H1 (cell line): Measurements from ENCODE around the gene CDT1. TPM values are rescaled to one million over a fixed set of nuclear protein-coding genes. Genes with fewer than 3 reads are reported as not detected.

ENCODE experiments used
- CTCF ChIA-PET: fragments of 300-600 bp; sonication (Branson Sonifier 250); formaldehyde crosslinking; loops from one replicate; lab custom pipeline; 2021; ENCODE audit not compliant: partially characterized antibody; lab: Charles Lee
- POLR2A ChIA-PET: fragments of 300-600 bp; sonication (Branson Sonifier 250); formaldehyde crosslinking; loops from one replicate; lab custom pipeline; 2021; ENCODE audit warnings: inconsistent platforms; ENCODE audit not compliant: partially characterized antibody; lab: Charles Lee
- DNase-seq, 2 experiments: peaks; one replicate each; pipeline versions ENCODE4 v3.0.0 to v3.0.0-alpha.2; 2010 to 2022; ENCODE audit warnings: low spot score in 2 of 2, low read depth in 1 of 2, mixed read lengths in 1 of 2
- FAIRE-seq: peaks from 2 replicates; lab custom pipeline; 2011; peaks lifted over from hg19 to GRCh38; lab: Jason Lieb, UNC
- H2AFZ ChIP-seq: 2 replicates; pipeline ENCODE4 v1.8.1; 2012; ENCODE audit warnings: low read length, inconsistent platforms
- H2AK5ac ChIP-seq: 2 replicates; pipeline ENCODE4 v1.6.1; 2013; ENCODE audit warnings: low read depth, low read length
- H2BK120ac ChIP-seq: replicated peaks from 2 replicates; pipeline ENCODE3; 2013; ENCODE audit warnings: low read depth, low read length, inconsistent platforms
- H2BK12ac ChIP-seq: 2 replicates; pipeline ENCODE4 v1.6.1; 2013; ENCODE audit warnings: low read depth, low read length
- H2BK15ac ChIP-seq: 2 replicates; pipeline ENCODE4 v1.6.1; 2013; ENCODE audit warnings: low read length
- H2BK20ac ChIP-seq: 2 replicates; pipeline ENCODE4 v1.6.1; 2013; ENCODE audit warnings: low read length
- H2BK5ac ChIP-seq: 2 replicates; pipeline ENCODE4 v1.6.1; 2013; ENCODE audit warnings: low read depth, low read length
- H3K14ac ChIP-seq: 2 replicates; pipeline ENCODE4 v1.6.1; 2013; ENCODE audit warnings: inconsistent platforms; ENCODE audit not compliant: insufficient read length
- H3K18ac ChIP-seq: 2 replicates; pipeline ENCODE4 v1.6.1; 2013; ENCODE audit warnings: low read length; ENCODE audit errors: extremely low read depth
- H3K23ac ChIP-seq: 2 replicates; pipeline ENCODE4 v1.6.1; 2013; ENCODE audit warnings: inconsistent platforms; ENCODE audit not compliant: insufficient read length
- H3K23me2 ChIP-seq: 2 replicates; pipeline ENCODE4 v1.6.1; 2013; ENCODE audit warnings: low read depth, low read length
- H3K27ac ChIP-seq: 2 replicates; pipeline ENCODE4 v1.6.1; 2011; ENCODE audit warnings: low read depth, low read length, inconsistent platforms
- H3K27me3 ChIP-seq, 4 experiments: replicated peaks in 1 of 4; 1 replicate in 1 of 4; 2 replicates in 3 of 4; pipeline versions ENCODE4 v1.6.1 to v1.8.1; 2011 to 2013; ENCODE audit warnings: low read length in 3 of 4, mild to moderate bottlenecking in 3 of 4, inconsistent platforms in 2 of 4, mixed read lengths in 2 of 4, moderate library complexity in 1 of 4; ENCODE audit not compliant: control insufficient read depth in 3 of 4, insufficient read depth in 3 of 4; ENCODE audit errors: extremely low read depth in 1 of 4
- H3K36me3 ChIP-seq, 4 experiments: 2 replicates each; pipeline versions ENCODE4 v1.6.1 to v1.8.1; 2011 to 2013; ENCODE audit warnings: mild to moderate bottlenecking in 4 of 4, low read length in 3 of 4, moderate library complexity in 2 of 4, control low read depth in 1 of 4, inconsistent platforms in 1 of 4; ENCODE audit not compliant: insufficient read depth in 4 of 4, control insufficient read depth in 2 of 4
- H3K4ac ChIP-seq: replicated peaks from 2 replicates; pipeline ENCODE3; 2013; ENCODE audit warnings: low read length, low read depth, mixed read lengths, inconsistent platforms; ENCODE audit not compliant: insufficient read length
- H3K4me1 ChIP-seq, 4 experiments: replicated peaks in 1 of 4; 1 replicate in 1 of 4; 2 replicates in 3 of 4; pipeline versions ENCODE4 v1.6.1 to v1.8.1; 2011 to 2013; ENCODE audit warnings: low read length in 3 of 4, inconsistent platforms in 2 of 4, mixed read lengths in 1 of 4; ENCODE audit not compliant: insufficient read depth in 4 of 4, control insufficient read depth in 3 of 4
- H3K4me2 ChIP-seq, 2 experiments: 2 replicates each; pipeline versions ENCODE4 v1.6.1 to v1.8.1; 2011 to 2013; ENCODE audit warnings: low read depth in 2 of 2, low read length in 2 of 2, control low read depth in 1 of 2, inconsistent platforms in 1 of 2, mild to moderate bottlenecking in 1 of 2; ENCODE audit not compliant: insufficient read depth in 1 of 2
- H3K4me3 ChIP-seq, 4 experiments: fragments of 200-600, 300-600 bp in 1 of 4; sonication (generic), shearing (Covaris generic), sonication (Bioruptor Twin) in 1 of 4; 2 replicates each; pipeline versions ENCODE4 v1.5.1 to v1.8.1; 2011 to 2016; ENCODE audit warnings: low read length in 4 of 4, low read depth in 3 of 4, control low read depth in 2 of 4, inconsistent platforms in 2 of 4, mild to moderate bottlenecking in 2 of 4, mixed read lengths in 1 of 4, moderate library complexity in 1 of 4; ENCODE audit not compliant: insufficient read depth in 2 of 4; ENCODE audit errors: extremely low read depth in 1 of 4
- H3K56ac ChIP-seq: replicated peaks from 2 replicates; pipeline ENCODE3; 2013; ENCODE audit warnings: low read depth, mild to moderate bottlenecking, mixed read lengths, low read length, inconsistent platforms; ENCODE audit not compliant: insufficient read length
- H3K79me1 ChIP-seq: 2 replicates; pipeline ENCODE4 v1.6.1; 2013; ENCODE audit warnings: low read depth, low read length, control low read depth
- H3K79me2 ChIP-seq, 2 experiments: 2 replicates each; pipeline versions ENCODE4 v1.6.1 to v1.8.1; 2012 to 2013; ENCODE audit warnings: low read length in 2 of 2, mild to moderate bottlenecking in 2 of 2, inconsistent platforms in 1 of 2; ENCODE audit not compliant: insufficient read depth in 2 of 2, control insufficient read depth in 1 of 2
- H3K9ac ChIP-seq, 4 experiments: replicated peaks in 1 of 4; 1 replicate in 1 of 4; 2 replicates in 3 of 4; pipeline versions ENCODE4 v1.6.1 to v1.8.1; 2011 to 2013; ENCODE audit warnings: low read depth in 3 of 4, low read length in 3 of 4, control low read depth in 2 of 4, mild to moderate bottlenecking in 2 of 4, moderate library complexity in 2 of 4, inconsistent platforms in 1 of 4; ENCODE audit errors: extremely low read depth in 1 of 4
- H3K9me3 ChIP-seq, 2 experiments: 2 replicates each; pipeline versions ENCODE4 v1.6.1 to v1.8.1; 2012 to 2013; ENCODE audit warnings: mild to moderate bottlenecking in 2 of 2, moderate library complexity in 2 of 2, control low read depth in 1 of 2, inconsistent platforms in 1 of 2, low read depth in 1 of 2, low read length in 1 of 2, mixed read lengths in 1 of 2; ENCODE audit not compliant: insufficient read depth in 2 of 2
- H4K20me1 ChIP-seq, 2 experiments: replicated peaks in 1 of 2; 2 replicates each; pipeline versions ENCODE3 to v1.8.1; 2011 to 2013; ENCODE audit warnings: inconsistent platforms in 2 of 2, low read length in 2 of 2, mild to moderate bottlenecking in 1 of 2; ENCODE audit not compliant: insufficient read depth in 2 of 2, control insufficient read depth in 1 of 2
- H4K5ac ChIP-seq: 2 replicates; pipeline ENCODE4 v1.6.1; 2013; ENCODE audit warnings: low read length, low read depth, mixed read lengths, inconsistent platforms; ENCODE audit not compliant: insufficient read length
- H4K8ac ChIP-seq: 2 replicates; pipeline ENCODE4 v1.8.0; 2013; ENCODE audit warnings: mild to moderate bottlenecking, moderate library complexity, low read length, inconsistent platforms; ENCODE audit not compliant: insufficient read depth; ENCODE audit errors: extremely low read depth
- H4K91ac ChIP-seq: replicated peaks from 2 replicates; pipeline ENCODE3; 2013; ENCODE audit warnings: low read length, mixed read lengths, inconsistent platforms; ENCODE audit not compliant: insufficient read length
- CBX8 ChIP-seq: fragments of 300-800, 300-1000 bp; sonication (generic); IDR thresholded peaks from 2 replicates; pipeline ENCODE4 v1.7.1; 2016; ENCODE audit warnings: low read depth, low read length, borderline replicate concordance
- HDAC2 ChIP-seq, 2 experiments: fragments of 300-600 bp in 1 of 2; sonication (generic) in 1 of 2; IDR thresholded peaks; 2 replicates each; pipeline ENCODE4 v1.6.1; 2011 to 2012; ENCODE audit warnings: low read depth in 2 of 2, low read length in 2 of 2, mild to moderate bottlenecking in 2 of 2, moderate library complexity in 2 of 2, borderline replicate concordance in 1 of 2, inconsistent platforms in 1 of 2
- MAX ChIP-seq: IDR thresholded peaks from 2 replicates; pipeline ENCODE4 v1.6.1; 2012; ENCODE audit warnings: inconsistent platforms
- RFX5 ChIP-seq: IDR thresholded peaks from 2 replicates; pipeline ENCODE4 v1.6.1; 2011; ENCODE audit warnings: low read depth, low read length, improper control_type of control experiment, borderline replicate concordance
- SIN3A ChIP-seq, 2 experiments: IDR thresholded peaks in 1 of 2; conservative IDR thresholded peaks in 1 of 2; 2 replicates each; pipeline ENCODE4 v1.6.1; 2011 to 2012; ENCODE audit warnings: low read length in 2 of 2, improper control_type of control experiment in 1 of 2, low read depth in 1 of 2, mild to moderate bottlenecking in 1 of 2
- TAF1 ChIP-seq: IDR thresholded peaks from 2 replicates; pipeline ENCODE4 v1.6.1; 2011; ENCODE audit warnings: mild to moderate bottlenecking, low read depth, low read length
- TAF7 ChIP-seq: optimal IDR thresholded peaks from 2 replicates; pipeline ENCODE3; 2011; ENCODE audit warnings: low read depth, mild to moderate bottlenecking, inconsistent platforms, low read length, moderate library complexity, borderline replicate concordance
- TEAD4 ChIP-seq: IDR thresholded peaks from 2 replicates; pipeline ENCODE4 v1.6.1; 2012; ENCODE audit warnings: low read depth, low read length, inconsistent platforms, mixed read lengths
- WGBS, 2 experiments: shearing (Covaris generic) in 1 of 2; methylation state at CpG; one replicate each; pipeline versions ENCODE4 v1.1.6 to v1.1.7; 2013 to 2015; ENCODE audit warnings: low lambda C conversion rate in 2 of 2, mixed read lengths in 2 of 2, inconsistent platforms in 1 of 2, low coverage in 1 of 2, missing lambda C conversion rate in 1 of 2; ENCODE audit not compliant: insufficient replicate concordance in 2 of 2, insufficient coverage in 1 of 2, insufficient read length in 1 of 2; ENCODE audit errors: extremely low coverage in 1 of 2, missing lambda C conversion rate in 1 of 2; 5-methylcytosine and 5-hydroxymethylcytosine counted together
- polyA plus RNA-seq, 7 experiments: library from polyadenylated mRNA; depleted of rRNA in 3 of 7; stranded (reverse) in 5 of 7; unstranded in 2 of 7; fragments of >200 nt in 5 of 7; fragments of 200-250 nt in 2 of 7; gene quantifications; 1 replicate in 5 of 7; 2 replicates in 1 of 7; 4 replicates in 1 of 7; pipeline versions ENCODE4 v1.2.1 to v1.2.3, GENCODE V29; 2011 to 2013; ENCODE audit warnings: missing spikeins in 2 of 7, mixed read lengths in 2 of 7
- total RNA-seq: library from RNA; stranded (reverse); fragmentation: NEBNext Ultra II Directional; extraction: Animal tissue kit (Norgen Biotek cat#: 25700); gene quantifications from 2 replicates; pipeline ENCODE4 v1.2.1, GENCODE V29; 2021

Gene CDT1
- total and polyA plus RNA-seq, 2 of the 8 experiments (the other 6 are each of a cell fraction or from before 2014, with no cell fraction given): 76.7 to 95.4 TPM

DNA sequence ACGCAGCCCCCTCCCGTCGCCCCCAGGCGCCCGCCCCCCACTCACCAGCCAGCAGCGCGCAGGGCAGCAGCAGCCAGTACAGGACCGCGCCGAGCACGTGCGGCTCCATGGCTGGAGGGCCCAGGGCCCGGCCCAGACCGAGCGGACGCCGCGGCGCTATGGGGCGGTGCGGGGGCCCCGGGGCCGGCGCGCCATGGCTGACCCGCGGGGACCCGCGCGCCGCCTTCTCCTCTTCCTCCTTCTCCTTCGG lies 18.8 kb upstream of the CDT1 start:
- H3K79me2 ChIP-seq: peaks cover 0 to 23% of the 10 kb centered on the region in 2 experiments; a peak in 1 of 4 replicates
- peaks cover 6% of the 10 kb centered on the region; the same call in 1 of the 2 replicates for H3K23me2 ChIP-seq
- H2BK120ac ChIP-seq: no peak overlapping the region

More for the DNA sequence above, 18.8 kb upstream of the CDT1 start:
- FAIRE-seq: no peak
- Histone ChIP-seq H4K5ac (no peak overlapping the region), H2AFZ (no peak overlapping the region), H2BK20ac (no peak overlapping the region), H3K23ac (no peak overlapping the region), H2BK15ac (no peak overlapping the region), H3K4me3 (peak overlapping the region; percentile 28 to 71 (median 50); a peak in 7 of 8 replicates), H4K91ac (no peak overlapping the region), H3K4ac (no peak overlapping the region), H3K27ac (no peak overlapping the region), H3K36me3 (no peaks in the 10 kb centered on the region), H3K4me2 (peak overlapping the region; percentile 16 to 71; a peak in 2 of 4 replicates), H3K79me1 (no peaks in the 10 kb centered on the region), H3K18ac (no peak overlapping the region), H3K4me1 (peaks cover 0 to 7% (median 3%) of the 10 kb centered on the region in 4 experiments; a peak in 4 of 7 replicates), H3K56ac (no peak overlapping the region), H3K14ac (no peak overlapping the region), H4K20me1 (peaks cover 0 to 9% of the 10 kb centered on the region in 2 experiments), H2AK5ac (no peak overlapping the region), H3K9ac (peak overlapping the region in 3 of 4 experiments; percentile 25 to 67 (median 47); a peak in 4 of 7 replicates), H3K9me3 (no peaks in the 10 kb centered on the region), H2BK12ac (no peak overlapping the region), H3K27me3 (peaks cover 0 to 6% (median 3%) of the 10 kb centered on the region in 4 experiments; a peak in 3 of 7 replicates), H4K8ac (peak overlapping the region; percentile 76), H2BK5ac (no peak overlapping the region)
- POLR2A ChIA-PET: interaction anchor here (0.6 to 2.2 kb wide), 5 partner anchors 13 to 821 kb away, joined by 3 to 12 read pairs (median 3); no protein-coding TSS in a partner anchor
- TF ChIP-seq RFX5 (no peak), TEAD4 (no peak), MAX (peak; percentile 57; the same call in 1 of the 2 replicates), HDAC2 (IDR thresholded peaks at IDR 0.05; ENCODE audit: borderline replicate concordance in 1 of 2, low read depth in 2 of 2, low read length in 2 of 2) (no peak), TAF1 (0 out of 2 replicates have a peak, but pooled peaks have one; percentile 41), CBX8 (no peak), TAF7 (no peak), SIN3A (conservative IDR thresholded peaks at IDR 0.05 in 1 of 2, IDR thresholded peaks at IDR 0.05 in 1 of 2; ENCODE audit: low read depth in 1 of 2, low read length in 2 of 2) (0 out of 4 replicates have a peak, but pooled peaks of 1 of the 2 experiments have one; percentile 8)
- WGBS, 2 experiments: 0% methylated on average over 3 of the region's 32 CpGs; no CpG with 5 or more reads in 1 of the 2 experiments
- DNase-seq: no peak
- CTCF ChIA-PET: interaction anchor here (0.7 to 7.4 kb wide), 12 partner anchors 8 to 125 kb away, joined by 3 to 94 read pairs (median 4); no protein-coding TSS in a partner anchor
